ENCODE measurements around the gene SERPINB7.
A peak's percentile ranks its signal among the peaks of the same experiment; 100 is the strongest.

GRCh38 chr18:63850020-63850419, 74.8 kb downstream of the SERPINB7 start:
- TF ChIP-seq CTCF (IDR thresholded peaks at IDR 0.05) (peak in 1 of 6 experiments; percentile 5), POLR2A (IDR thresholded peaks at IDR 0.05) (no peak)

All from Peyer's patch (tissue), 4 donors.